HG02973 (cell line): ENCODE data around the gene DISC1.
A peak's percentile ranks its signal among the peaks of the same experiment; 100 is the strongest.

Experiments used
- ATAC-seq: cut with Tn5 transposase; IDR thresholded peaks from one replicate; pipeline ENCODE4 v1.9.1; 2021; ENCODE audit warnings: moderate library complexity; ENCODE audit not compliant: unreplicated experiment

Gene DISC1

DNA sequence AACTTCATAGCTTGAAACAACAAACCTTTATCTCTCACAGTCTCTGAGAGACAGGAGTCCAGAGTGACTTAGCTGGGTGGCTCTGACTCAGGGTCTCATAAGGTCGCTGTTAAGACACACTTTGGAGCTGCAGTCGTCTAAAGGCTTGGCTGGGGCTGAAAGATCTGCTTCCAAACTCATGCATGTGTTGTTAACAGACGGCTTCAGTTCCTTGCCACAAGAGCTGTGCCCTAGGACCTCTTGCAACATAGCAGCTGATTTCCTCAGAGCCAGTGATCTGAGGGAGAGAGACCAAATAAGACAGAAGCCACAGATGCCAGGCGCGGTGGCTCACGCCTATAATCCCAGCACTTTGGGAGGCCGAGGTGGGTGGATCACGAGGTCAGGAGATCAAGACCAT, 176.8 kb downstream of the DISC1 start:
- ATAC-seq: no peak

DNA sequence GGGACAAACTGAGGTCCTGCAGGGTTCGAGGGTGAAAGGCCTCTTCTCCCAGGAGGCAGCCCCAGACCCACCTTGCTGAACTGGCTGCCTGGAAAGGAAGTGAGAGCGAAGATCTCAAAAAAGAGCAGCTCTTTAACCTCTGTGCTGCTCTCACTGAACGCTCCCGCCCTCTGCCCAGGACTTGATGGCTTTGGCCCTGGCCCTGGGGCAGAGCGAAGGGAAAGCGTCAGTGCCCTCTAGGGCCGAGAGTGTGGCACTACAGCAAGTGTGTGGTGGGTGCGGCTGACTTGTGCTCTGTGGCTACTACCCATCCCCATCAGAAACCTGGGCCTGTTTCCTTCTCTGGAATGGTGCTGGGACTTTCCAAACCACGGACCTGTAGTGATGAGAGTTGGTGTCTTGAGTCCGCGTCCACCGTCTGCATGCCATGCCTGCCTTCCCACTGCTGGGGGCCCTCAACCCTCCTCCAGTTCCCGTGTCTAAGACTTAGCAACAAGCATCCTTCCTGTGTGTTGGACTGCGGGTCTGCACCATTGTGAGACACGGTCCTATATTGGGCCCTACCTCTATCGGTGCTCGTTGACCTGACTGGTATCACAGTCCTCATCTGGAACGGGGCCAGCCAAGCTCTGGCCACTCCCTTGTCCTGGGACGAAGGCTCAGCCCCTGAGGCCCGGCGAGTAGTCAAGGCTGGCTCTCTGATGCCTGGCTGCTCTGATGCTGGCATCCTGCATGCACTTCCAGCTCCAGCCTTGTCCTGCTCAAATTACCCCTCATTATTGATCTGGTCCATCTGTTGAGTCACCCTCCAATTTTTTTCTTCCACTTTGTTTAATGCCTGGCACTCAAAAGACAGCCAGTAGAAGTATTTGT, 180.3 kb downstream of the DISC1 start:
- peak; percentile 75 for ATAC-seq

DNA sequence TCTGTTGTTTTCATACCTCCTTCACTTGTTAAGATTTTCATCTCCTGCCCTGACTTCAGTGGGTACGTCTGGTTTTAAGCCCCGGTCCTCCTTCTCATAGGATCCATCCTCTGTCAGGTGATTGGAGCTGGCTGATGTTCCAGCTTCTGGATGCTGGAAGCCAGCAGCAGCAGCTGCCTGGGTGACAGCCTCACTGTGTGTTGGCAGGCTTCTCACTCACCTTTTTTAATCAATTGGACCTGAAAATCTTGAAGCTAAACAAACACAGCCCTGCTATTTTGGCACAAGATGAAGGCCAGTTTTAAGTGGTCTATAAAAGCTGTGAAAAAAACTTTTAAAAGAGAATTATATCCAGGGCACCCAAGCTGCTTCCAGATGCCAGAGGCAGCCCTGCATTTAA, 181.0 kb downstream of the DISC1 start:
- ATAC-seq: no peak

DNA sequence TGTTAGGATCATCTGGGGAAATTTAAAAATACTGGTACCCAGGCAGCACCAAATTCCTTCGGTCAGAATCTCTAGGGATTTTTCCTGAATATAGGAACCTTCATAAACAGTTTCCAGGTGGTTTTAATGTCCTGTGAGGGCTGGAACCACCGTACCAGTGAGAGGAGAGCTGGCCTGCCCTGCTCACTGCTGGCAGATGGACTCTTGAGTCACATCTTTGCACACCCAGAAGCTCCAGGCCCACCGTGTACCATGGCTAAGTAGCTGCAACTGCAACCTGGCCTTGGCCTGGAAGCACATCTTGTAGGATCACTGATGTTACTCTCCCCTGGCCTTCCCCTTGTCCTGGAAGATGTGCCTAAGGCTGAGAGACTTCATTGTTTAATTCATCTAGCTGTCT, 181.5 kb downstream of the DISC1 start:
- ATAC-seq: no peak

DNA sequence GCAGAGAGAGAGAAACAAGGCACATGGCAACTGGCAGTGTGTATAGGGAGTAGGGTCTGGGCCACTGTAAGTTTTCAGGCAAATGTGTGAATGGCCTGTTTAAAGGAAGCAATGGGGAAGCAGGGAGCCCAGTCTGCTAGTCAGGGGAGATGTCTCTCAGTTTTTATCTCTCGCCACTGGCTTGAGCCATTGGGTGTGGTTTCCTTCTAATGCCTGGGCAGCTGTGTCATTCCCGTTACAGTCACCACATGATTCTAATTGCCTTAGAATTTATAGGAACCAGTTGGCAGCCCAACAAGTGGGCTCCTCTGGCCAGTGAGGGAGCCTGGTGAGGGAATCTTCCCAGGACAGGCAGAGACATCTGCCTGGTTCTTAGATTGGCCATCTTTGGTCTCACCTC, 182.4 kb downstream of the DISC1 start:
- no peak for ATAC-seq

DNA sequence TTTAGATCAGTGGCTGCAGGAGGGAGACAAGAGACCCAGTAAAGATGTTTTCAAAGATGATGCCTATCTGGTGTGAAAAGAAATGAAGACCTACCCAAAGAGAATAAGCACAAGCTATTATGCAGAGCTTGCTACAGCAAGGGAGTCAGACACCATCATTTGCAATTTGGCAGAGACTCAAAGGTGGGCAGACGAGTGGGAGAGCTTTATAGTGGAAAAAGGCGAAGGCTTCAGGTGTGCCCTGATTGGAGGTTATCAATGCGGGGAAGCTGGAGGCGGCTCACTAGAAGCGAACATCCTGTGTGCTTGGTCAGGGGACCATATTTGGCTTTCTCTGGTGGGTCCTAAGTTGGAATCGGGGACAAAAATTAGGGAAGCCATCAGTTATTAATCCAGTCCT, 183.8 kb downstream of the DISC1 start:
- no peak for ATAC-seq

DNA sequence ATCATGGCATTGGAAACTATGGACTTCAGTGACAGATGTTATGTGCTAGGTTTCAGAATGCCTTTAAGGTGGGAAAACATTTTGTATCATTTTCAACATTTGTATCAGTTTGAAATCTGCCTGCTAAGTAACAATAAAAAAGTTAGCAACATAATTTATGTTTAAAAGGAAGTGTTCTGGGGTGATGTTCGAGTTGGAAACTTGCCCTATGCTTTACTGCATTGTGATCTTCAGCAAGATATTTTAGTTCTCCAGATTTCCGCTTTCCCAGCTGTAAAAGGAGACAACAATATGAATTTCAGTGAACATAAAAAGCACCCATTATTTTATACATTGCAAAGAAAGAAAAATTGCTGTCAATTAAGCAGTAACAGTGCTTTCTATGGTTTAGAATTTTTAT, 187.4 kb downstream of the DISC1 start:
- no peak for ATAC-seq

DNA sequence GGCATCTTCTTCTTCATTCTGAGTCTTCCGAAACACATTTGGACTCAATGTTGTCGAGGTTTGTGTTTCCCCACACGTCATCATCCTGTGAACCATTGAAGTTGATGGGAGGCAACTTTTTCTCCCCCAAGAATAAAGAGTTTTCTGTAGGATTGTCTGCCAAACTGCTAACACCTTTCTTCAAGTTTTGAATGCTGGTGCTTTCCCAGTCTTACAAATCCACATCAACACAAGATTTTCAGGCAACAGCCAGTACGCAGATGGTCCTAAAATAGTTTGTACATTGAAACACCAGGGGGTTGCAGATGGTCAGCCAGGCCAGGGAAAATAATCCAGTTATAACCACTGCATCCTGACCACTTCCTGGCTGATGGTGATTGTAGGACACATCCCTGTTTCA, 187.9 kb downstream of the DISC1 start:
- no peak for ATAC-seq

DNA sequence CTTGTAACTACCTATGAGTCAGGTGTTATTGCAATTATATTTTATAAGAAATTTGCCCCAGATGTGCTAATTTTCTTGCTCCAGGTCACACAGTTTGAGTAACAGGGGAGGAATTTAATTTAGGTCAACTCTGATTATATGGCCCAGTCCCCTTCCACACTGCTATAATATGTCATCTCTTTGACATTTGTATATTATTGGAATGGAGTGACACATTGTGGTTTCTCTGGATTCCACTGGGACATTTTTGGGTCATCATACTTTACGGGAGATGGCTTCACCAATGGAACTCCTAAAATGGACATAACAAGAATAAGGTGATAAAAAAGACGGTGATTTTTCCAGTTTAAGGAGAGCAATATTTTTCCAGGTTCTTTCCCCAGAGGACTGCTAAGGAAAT, 191.2 kb downstream of the DISC1 start:
- no peak for ATAC-seq

GRCh38 chr1:231818337-231818736, 191.7 kb downstream of the DISC1 start:
- no peak for ATAC-seq

DNA sequence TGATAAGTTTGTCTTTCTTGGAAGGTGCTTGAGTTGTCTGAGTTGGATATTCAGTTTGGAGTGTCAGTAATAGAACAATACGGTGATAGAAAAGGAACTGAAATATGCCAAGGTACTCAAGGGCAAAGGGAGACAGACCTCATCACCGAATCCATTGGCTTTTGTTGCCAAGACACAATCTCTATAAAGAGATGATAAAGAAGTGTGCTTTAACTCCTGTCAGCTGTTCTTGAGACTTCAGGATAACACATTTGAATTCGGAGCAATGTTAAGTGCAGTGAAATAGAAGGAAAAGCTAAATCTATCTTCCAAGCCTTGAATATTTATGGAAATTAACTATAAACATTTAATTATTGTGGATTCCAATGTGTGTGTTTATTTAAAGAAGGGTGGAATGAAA, 194.7 kb downstream of the DISC1 start:
- ATAC-seq: no peak

GRCh38 chr1:231822041-231822440, 195.5 kb downstream of the DISC1 start:
- no peak for ATAC-seq

DNA sequence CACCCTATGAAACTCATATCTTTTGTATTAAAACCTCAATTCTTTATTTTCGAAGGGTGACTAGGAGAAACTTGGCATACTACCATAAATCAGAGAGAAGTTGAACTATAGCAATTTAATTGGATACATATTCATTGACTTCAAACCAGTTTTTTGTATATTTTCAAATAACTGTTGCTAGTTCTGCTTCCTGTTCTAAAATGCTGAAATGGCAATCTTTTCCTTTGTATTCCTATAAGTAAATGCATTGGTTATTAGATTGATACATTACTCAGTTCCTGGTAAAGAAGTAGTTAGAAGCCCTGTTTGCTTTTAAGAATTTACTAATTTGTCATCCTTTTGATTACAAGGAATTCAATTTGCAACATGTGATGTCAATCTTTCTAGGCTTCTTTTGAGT, 200.0 kb downstream of the DISC1 start:
- ATAC-seq: no peak

GRCh38 chr1:231827337-231828105, 200.9 kb downstream of the DISC1 start:
- ATAC-seq: no peak

GRCh38 chr1:231828182-231828920, 201.8 kb downstream of the DISC1 start:
- no peak for ATAC-seq

- ATAC-seq: no peak
Measured at GRCh38 chr1:231829332-231829731, 202.7 kb downstream of the DISC1 start.

- ATAC-seq: no peak
Measured at GRCh38 chr1:231836227-231836893, 209.8 kb downstream of the DISC1 start.

- no peak for ATAC-seq
Measured at GRCh38 chr1:231838521-231838920, 211.9 kb downstream of the DISC1 start.

DNA sequence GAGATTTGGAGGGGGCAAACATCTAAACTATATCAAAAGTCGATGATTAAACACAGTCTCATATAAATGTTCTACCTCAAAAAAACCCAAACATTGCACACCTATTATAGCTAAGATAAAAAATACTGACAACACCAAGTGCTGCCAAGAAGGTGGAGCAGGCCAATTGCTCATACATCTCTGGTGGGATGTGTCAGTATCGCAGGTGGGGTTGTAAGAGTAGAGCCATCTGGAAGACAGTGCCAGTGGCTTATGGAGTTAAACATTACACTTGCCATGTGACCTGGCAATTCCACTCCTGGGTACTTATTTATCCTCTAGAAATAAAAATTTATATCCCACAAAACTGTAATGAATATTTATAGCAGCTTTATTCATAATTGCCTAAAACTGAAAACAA, 213.4 kb downstream of the DISC1 start:
- no peak for ATAC-seq

DNA sequence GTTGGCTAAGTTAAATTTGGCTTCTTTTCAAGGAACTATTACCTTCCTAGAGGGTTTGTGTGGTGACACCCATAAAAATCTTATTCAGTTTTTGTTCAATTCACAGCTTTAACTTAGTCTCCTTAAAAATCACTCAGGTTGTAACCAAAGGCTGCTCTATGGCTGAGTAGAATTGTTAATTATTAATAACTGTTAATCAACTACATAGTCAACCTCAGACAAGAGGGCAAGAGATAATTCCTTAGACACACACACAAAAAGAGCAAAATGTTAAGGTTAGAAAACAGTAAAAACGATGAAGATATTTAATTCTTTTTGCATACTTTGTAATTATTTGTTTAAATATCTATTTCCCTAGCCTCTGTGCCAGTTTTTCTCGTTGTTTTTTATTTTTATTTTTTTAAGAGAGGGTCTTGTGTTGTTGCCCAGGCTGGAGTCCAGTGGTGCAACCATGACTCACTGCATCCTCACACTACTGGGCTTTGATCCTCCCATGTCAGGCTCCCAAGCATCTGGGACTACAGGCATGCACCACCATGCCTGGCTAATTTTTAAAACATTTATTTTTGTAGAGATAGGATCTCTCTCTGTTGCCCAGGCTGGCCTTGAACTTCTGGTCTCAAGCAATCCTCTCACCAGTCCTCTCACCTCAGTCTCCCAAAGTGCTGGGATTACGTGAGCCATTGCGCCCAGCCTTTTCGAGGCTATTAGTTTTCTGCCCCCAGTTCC, 215.2 kb downstream of the DISC1 start:
- ATAC-seq: no peak
